HS-27A (cell line): ENCODE results near the gene PLA2G12A.

Source experiments
- DNase-seq: peaks from one replicate; pipeline ENCODE4 v3.0.0-alpha.2; 2012; ENCODE audit warnings: low read depth, missing footprints

Gene PLA2G12A

GRCh38 chr4:109729718-109730618 is at the start of gene PLA2G12A:
Gene PLA2G12A, minus strand, starts transcription at chr4:109730070. Its CDS starts 261 bp downstream, at chr4:109729809.
- peak; percentile 67 for DNase-seq

GRCh38 chr4:109764789-109765402 is 35.0 kb upstream of the PLA2G12A start:
- no peak for DNase-seq

- no peak for DNase-seq
Observed at GRCh38 chr4:109764376-109764775, 34.5 kb upstream of the PLA2G12A start.

GRCh38 chr4:109760682-109761081 is 30.8 kb upstream of the PLA2G12A start:
- no peak for DNase-seq

- DNase-seq, result no peak
Observed at GRCh38 chr4:109755656-109756055, 25.8 kb upstream of the PLA2G12A start.

- DNase-seq, result no peak
Observed at GRCh38 chr4:109754093-109754857, 24.4 kb upstream of the PLA2G12A start.

- no peak for DNase-seq
Observed at GRCh38 chr4:109752525-109752924, 22.7 kb upstream of the PLA2G12A start.

- DNase-seq, result no peak
Observed at GRCh38 chr4:109751852-109752251, 22.0 kb upstream of the PLA2G12A start.

- no peak for DNase-seq
Observed at GRCh38 chr4:109750652-109751244, 20.9 kb upstream of the PLA2G12A start.

- DNase-seq, result no peak
Observed at GRCh38 chr4:109749388-109750082, 19.7 kb upstream of the PLA2G12A start.

GRCh38 chr4:109748114-109748513 is 18.2 kb upstream of the PLA2G12A start:
- DNase-seq, result no peak

- DNase-seq, result no peak
Observed at GRCh38 chr4:109746728-109747127, 16.9 kb upstream of the PLA2G12A start.

- no peak for DNase-seq
Observed at GRCh38 chr4:109745830-109746229, 16.0 kb upstream of the PLA2G12A start.

GRCh38 chr4:109739547-109739946 is 9.7 kb upstream of the PLA2G12A start:
- no peak for DNase-seq

GRCh38 chr4:109738104-109738872 is 8.4 kb upstream of the PLA2G12A start:
- DNase-seq, result no peak

- no peak for DNase-seq
Observed at GRCh38 chr4:109735566-109736365, 5.9 kb upstream of the PLA2G12A start.

GRCh38 chr4:109733728-109734127 is 3.9 kb upstream of the PLA2G12A start:
- no peak for DNase-seq

GRCh38 chr4:109730619-109731545 is 1.0 kb upstream of the PLA2G12A start:
- no peak for DNase-seq
